ENCODE data around the gene UPP1.
A peak's percentile ranks its signal among the peaks of the same experiment; 100 is the strongest.

The UPP1 gene

GRCh38 chr7:48087349-48087748 lies 1.7 kb upstream of the UPP1 start:
- no peak for DNase-seq

GRCh38 chr7:48088559-48089045 lies 463 bp upstream of the UPP1 start:
- peak; percentile 74 for DNase-seq

DNA sequence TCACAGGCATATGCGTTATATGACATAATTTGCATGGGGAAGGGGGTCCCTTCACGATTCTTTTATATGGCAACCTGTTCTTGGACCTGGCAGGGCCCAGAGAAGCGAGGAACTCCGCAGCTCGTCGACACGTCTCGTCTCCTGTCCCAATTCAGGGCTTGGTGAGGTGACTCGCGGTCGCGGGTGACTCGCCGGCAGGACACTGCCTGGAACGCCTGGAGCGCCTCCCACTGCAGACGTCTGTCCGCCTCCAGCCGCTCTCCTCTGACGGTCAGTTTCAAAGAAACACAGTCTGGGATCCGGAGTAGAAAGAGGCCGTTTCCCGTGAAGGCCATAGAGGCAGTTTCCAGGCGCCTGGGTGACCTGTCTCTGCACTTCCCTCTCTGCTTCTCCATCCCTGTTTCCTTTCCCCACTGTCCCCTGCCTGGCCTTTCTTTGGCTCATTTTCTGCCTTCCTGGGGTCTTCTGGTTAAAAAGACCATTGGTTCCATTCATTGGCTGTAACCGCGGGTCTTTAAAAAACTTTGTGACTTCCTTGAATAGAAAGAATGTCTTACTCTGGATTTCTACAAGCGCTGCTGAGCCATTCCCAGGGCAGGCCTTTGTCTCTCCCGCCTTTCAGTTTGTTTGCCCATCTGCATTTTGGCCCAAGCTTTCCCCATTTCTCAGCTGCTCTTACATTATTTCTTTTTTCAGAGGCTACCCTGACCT lies 1.2 kb downstream of the UPP1 start:
- peak; percentile 34 for DNase-seq

GRCh38 chr7:48091506-48092433 lies 2.7 kb downstream of the UPP1 start:
- no peak for DNase-seq

DNA sequence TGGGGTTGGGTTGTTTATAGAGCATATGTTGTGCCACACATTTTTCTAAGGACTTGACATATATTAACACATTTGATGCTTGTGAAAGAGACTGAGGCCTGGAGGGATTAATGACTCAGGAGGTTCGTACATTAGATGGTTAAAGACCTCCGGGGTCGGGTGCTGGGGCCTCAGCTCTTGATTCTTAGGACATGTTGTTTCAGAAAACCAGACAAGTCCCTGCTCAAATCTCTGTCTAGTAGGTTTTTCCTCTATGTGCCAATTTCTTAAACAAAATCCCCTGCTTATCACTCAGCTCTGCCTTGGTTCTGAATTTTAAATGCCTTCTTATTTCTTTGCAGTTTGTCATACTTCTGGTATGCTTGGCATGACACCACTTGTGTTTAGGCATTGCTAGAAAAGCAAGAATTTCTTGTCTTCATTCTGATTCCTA lies 5.8 kb downstream of the UPP1 start:
- DNase-seq = no peak

- DNase-seq = no peak
Observed at GRCh38 chr7:48096273-48096672, 7.2 kb downstream of the UPP1 start.

GRCh38 chr7:48097521-48098231 lies 8.6 kb downstream of the UPP1 start:
- DNase-seq = no peak

DNA sequence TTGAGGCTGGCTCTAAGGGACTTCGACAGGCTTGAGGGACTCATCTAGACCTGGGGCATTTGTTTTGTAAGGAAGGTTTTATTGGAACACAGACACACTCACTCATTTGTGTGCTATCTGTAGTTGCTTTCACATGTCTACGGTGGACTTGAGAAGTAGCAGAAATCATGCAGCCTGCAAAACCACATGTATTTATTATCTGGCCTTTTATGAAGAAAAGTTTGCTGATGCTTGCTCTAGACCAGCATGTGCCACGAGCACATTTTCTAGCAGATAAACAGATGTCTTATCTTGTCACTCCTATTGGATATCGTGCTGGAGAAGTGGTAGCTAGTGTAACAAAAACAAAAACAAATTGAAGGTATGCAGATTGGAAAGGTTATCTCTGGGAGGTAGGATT lies 9.8 kb downstream of the UPP1 start:
- no peak for DNase-seq

DNA sequence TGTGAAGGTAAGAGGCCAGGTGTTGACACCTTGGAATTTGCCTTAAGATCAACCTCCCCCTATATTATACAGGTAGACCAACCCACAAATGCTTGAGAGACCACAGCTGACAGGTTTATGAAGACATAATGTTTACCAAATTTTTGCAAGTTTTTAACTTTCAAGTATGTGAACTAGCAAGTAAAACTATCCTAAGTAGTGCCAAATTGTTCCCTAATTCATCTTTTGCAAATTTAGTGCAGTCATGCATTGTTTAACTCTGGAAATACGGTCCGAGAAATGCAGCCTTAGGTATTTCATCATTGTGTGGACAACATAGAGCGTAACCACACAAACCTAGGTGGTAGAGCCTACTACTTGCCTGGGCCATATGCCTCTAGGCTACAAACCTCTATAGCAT lies 10.7 kb downstream of the UPP1 start:
- DNase-seq = no peak

DNA sequence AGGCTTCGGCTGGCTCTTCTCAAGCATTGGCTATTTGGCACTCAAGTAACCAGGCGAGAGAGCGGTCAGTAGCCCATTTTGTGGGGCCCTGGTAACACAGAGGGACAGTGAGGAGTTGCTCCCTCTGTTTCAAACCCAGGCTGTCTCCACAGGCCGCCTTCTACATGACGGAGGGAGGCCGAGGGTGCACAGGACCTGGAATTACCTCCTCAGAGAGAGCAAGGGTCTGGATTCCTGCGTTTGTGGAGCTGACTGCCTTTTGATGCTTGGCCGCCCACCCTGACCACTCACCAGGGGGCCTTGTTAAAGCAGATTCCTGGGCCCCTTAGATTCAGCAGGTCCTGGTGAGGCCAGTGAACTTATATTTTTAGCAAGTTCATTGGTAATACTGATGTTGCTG lies 12.3 kb downstream of the UPP1 start:
- no peak for DNase-seq

DNA sequence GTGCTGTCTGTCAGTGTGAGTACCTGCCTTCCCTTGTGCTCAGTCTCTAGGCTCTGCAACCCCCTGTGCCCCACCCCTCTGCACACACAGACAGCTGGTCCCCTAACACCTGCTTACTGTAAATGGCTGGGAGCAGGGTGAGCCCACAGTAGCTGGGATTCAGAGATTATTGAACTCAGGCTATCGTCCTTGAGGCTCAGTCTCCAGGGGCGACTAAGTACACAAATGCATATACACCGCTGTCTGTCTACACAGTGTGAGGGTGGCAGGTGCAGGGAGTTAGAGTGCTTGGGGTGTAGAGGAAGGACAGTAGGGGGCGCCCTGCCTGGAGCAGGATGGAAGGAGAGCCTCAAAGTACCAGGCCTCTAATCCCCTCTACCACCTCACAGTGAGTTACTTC lies 12.9 kb downstream of the UPP1 start:
- no peak for DNase-seq

- no peak for DNase-seq
Observed at GRCh38 chr7:48102530-48102929, 13.5 kb downstream of the UPP1 start.

GRCh38 chr7:48105045-48105444 lies 16.0 kb downstream of the UPP1 start:
- DNase-seq = no peak

DNA sequence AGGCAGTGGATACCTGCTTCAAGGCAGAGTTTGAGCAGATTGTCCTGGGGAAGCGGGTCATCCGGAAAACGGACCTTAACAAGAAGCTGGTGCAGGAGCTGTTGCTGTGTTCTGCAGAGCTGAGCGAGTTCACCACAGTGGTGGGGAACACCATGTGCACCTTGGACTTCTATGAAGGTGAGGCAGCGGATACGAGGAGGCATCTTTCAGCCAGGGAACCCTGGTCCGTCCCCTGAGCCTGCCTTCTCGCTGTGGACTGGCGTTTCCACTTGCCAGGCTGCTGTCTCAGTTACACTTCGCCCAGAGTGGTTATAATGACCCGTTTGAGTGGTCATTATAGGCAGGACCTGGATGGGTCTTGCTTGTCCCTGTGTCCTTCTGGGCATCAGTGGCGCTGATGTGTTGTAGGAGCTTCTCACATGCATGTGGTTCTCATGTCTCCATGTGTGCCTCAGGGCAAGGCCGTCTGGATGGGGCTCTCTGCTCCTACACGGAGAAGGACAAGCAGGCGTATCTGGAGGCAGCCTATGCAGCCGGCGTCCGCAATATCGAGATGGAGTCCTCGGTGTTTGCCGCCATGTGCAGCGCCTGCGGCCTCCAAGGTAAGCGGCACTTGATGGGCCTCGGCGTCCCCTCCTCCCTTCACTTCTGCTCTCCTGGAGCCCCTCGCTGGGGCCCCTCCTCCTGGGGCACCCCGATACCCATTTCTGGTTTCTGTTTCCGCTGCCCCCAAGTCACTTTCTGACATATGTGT lies 18.0 kb downstream of the UPP1 start:
- no peak for DNase-seq

DNA sequence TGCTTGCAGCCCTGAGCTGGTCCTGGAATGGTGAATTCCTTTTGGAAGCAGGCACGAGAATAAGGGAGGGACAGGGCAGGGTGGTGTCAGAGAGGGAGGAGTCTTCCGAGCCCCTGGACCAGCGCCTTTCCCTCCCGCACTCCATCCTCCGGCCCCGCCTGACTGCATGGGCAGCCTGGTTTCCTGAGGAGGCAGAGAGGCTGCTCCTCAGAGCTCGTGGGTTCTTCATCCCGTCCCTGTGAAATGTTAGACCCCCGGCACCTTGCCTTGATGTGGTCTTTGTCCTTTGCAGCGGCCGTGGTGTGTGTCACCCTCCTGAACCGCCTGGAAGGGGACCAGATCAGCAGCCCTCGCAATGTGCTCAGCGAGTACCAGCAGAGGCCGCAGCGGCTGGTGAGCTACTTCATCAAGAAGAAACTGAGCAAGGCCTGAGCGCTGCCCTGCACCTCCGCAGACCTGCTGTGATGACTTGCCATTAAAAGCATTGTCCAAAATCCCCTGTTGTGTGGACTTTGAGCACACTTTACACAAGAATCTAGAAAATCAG lies 18.9 kb downstream of the UPP1 start:
- DNase-seq = no peak

DNA sequence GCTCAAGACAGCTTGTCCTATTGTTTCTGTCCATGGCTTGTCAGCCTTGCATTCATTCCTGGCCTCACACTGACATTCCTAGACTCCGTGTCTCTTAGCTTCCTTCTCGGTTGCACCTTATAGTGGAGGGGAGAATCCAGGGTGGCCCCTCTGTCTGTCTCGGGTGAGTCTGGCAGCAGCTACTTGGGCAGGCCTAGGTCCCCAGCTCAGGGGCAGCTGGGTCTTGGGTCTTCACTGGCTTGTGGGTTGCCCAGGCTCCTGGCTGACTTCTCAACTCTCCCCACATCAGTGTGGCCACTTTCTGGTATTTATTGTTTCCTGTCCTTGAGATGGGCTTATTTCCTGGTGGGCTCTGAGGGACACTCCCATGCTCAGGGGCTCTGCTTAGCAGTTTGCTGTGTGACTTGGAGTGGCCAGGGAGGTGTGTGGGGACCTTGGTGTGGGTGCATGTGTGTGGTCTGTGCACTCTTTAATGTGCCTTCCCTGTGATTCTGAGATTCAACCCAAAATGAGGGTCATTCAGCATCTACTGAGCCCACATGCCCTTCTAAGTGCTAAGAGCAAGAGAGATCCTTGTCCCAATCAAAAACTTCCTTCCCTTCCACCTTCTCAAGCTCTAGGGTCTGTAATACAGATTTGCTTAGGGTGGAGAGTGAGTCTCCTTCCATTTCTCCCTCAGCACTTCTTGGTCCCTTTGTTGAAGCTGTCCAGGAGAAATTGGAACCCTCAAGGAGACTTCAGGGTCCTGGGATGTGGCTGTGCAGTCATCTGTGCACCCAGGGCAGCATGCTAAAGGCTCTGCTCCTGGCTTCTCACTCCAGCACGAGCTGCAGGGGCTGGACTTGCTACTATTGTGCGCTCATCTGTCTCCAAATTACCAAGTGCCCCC lies 20.1 kb downstream of the UPP1 start:
- no peak for DNase-seq

GRCh38 chr7:48109848-48110663 lies 21.0 kb downstream of the UPP1 start:
- DNase-seq = peak; percentile 68

GRCh38 chr7:48110868-48111267 lies 21.8 kb downstream of the UPP1 start:
- DNase-seq = no peak

DNA sequence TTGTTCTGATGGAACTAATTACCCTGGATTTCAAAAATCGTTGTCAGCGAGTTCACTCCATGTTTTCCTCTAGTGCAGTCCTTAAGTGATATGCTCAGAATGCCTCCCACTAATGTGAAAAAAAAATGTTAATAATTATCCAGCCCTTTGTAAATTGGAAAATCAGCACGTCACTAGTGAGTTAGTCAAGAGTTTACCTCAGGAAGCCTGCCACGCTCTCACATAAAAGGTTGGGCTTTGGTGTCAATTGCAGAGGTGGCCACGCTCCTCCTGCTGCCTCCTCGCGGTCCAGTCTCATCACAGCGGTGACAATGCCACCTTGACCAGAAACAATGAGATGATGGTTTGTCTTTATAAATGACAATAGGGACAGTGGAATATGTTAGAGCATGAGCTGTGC lies 22.5 kb downstream of the UPP1 start:
- DNase-seq = no peak

Measured in right hindlimb (tissue), 1 donor.